Liver (tissue), 3 donors: ENCODE measurements around the gene CES2.
A peak's percentile ranks its signal among the peaks of the same experiment; 100 is the strongest.

Experiments
- GABPA ChIP-seq, 2 donors: IDR thresholded peaks in 1 of 2; conservative IDR thresholded peaks in 1 of 2; 2 replicates each; pipeline ENCODE4 v1.6.1; 2016; ENCODE audit warnings: antibody characterized with exemption in 2 of 2, mild to moderate bottlenecking in 1 of 2, moderate library complexity in 1 of 2
- JUND ChIP-seq, 2 donors: IDR thresholded peaks; 2 replicates each; pipeline ENCODE4 v1.6.1; 2016; ENCODE audit warnings: antibody characterized with exemption in 2 of 2
- RAD21 ChIP-seq, 2 donors: IDR thresholded peaks; 2 replicates each; pipeline ENCODE4 v1.6.1; 2016; ENCODE audit warnings: antibody characterized with exemption in 2 of 2, mild to moderate bottlenecking in 2 of 2
- RXRA ChIP-seq, 2 donors: IDR thresholded peaks; 2 replicates each; pipeline ENCODE4 v1.6.1; 2017 to 2018; ENCODE audit warnings: antibody characterized with exemption in 2 of 2, mild to moderate bottlenecking in 1 of 2
- TAF1 ChIP-seq: conservative IDR thresholded peaks from 2 replicates; pipeline ENCODE4 v1.6.1; 2016; ENCODE audit warnings: antibody characterized with exemption, mild to moderate bottlenecking
- TF ChIP-seq, protein P1 (sequence below): fragments of 150-350 bp; IDR thresholded peaks from 2 replicates; pipeline ENCODE4 v1.5.1; 2017; ENCODE audit warnings: improper control_type of control experiment, low read depth, low read length; ENCODE audit not compliant: missing input control
- TF ChIP-seq, protein P2 (sequence below): IDR thresholded peaks from 2 replicates; pipeline ENCODE4 v1.6.1; 2016; ENCODE audit warnings: antibody characterized with exemption
- TF ChIP-seq, protein P3 (sequence below): IDR thresholded peaks from 2 replicates; pipeline ENCODE4 v1.6.1; 2016; ENCODE audit warnings: antibody characterized with exemption
- TF ChIP-seq, protein P4 (sequence below): IDR thresholded peaks from 2 replicates; pipeline ENCODE4 v1.6.1; 2016; ENCODE audit warnings: antibody characterized with exemption, mild to moderate bottlenecking
- donor health status: healthy.
- donor health status: healthy.

DNA sequence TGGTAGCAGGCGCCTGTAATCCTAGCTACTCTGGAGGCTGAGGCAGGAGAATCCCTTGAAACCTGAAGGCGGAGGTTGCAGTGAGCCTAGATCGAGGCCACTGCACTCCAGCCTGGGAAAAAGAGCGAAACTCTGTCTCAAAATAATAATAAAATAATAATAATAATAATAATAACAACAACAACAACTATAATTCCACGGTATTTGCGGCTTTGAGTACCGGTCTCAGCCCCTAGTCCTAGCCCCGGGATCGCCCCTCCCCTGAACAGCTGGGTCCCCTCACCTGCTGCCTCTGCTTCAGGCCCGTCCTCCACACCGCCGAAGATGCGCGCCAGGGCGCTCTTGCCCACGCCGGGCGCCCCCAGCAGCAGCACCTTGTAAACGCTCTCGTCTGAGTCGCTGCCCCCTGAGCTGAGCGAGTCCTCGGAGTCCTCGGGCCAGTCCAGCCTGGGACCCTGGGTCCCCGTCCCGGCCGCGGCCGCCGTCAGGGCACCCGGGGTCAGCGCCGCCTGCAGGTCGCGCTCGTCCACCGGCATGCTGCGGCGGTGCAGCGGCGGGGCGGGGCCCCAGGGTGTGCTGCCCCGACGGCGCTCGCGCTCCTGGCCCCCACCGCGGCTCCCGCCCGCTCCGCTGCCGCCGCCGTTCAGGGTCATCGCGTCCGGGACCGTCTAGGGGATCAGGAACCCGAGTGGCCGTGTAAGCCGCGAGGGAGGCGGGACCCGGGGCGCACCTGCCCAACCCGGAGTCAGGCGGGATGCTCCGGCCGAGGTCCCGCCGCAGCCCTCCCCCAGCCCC lies 10.6 kb upstream of the CES2 start:
- TF ChIP-seq, protein P1, sequence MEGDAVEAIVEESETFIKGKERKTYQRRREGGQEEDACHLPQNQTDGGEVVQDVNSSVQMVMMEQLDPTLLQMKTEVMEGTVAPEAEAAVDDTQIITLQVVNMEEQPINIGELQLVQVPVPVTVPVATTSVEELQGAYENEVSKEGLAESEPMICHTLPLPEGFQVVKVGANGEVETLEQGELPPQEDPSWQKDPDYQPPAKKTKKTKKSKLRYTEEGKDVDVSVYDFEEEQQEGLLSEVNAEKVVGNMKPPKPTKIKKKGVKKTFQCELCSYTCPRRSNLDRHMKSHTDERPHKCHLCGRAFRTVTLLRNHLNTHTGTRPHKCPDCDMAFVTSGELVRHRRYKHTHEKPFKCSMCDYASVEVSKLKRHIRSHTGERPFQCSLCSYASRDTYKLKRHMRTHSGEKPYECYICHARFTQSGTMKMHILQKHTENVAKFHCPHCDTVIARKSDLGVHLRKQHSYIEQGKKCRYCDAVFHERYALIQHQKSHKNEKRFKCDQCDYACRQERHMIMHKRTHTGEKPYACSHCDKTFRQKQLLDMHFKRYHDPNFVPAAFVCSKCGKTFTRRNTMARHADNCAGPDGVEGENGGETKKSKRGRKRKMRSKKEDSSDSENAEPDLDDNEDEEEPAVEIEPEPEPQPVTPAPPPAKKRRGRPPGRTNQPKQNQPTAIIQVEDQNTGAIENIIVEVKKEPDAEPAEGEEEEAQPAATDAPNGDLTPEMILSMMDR, result peak; percentile 12
- TF ChIP-seq, protein P2, sequence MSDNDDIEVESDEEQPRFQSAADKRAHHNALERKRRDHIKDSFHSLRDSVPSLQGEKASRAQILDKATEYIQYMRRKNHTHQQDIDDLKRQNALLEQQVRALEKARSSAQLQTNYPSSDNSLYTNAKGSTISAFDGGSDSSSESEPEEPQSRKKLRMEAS, result no peak
- no peak for TF ChIP-seq TAF1
- TF ChIP-seq, protein P3, sequence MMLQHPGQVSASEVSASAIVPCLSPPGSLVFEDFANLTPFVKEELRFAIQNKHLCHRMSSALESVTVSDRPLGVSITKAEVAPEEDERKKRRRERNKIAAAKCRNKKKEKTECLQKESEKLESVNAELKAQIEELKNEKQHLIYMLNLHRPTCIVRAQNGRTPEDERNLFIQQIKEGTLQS, result no peak
- no peak for TF ChIP-seq RAD21 (IDR thresholded peaks at IDR 0.05)
- no peak for TF ChIP-seq RXRA (IDR thresholded peaks at IDR 0.05)
- no peak for TF ChIP-seq GABPA (IDR thresholded peaks at IDR 0.05 in 1 of 2, conservative IDR thresholded peaks at IDR 0.05 in 1 of 2)
- TF ChIP-seq, protein P4, sequence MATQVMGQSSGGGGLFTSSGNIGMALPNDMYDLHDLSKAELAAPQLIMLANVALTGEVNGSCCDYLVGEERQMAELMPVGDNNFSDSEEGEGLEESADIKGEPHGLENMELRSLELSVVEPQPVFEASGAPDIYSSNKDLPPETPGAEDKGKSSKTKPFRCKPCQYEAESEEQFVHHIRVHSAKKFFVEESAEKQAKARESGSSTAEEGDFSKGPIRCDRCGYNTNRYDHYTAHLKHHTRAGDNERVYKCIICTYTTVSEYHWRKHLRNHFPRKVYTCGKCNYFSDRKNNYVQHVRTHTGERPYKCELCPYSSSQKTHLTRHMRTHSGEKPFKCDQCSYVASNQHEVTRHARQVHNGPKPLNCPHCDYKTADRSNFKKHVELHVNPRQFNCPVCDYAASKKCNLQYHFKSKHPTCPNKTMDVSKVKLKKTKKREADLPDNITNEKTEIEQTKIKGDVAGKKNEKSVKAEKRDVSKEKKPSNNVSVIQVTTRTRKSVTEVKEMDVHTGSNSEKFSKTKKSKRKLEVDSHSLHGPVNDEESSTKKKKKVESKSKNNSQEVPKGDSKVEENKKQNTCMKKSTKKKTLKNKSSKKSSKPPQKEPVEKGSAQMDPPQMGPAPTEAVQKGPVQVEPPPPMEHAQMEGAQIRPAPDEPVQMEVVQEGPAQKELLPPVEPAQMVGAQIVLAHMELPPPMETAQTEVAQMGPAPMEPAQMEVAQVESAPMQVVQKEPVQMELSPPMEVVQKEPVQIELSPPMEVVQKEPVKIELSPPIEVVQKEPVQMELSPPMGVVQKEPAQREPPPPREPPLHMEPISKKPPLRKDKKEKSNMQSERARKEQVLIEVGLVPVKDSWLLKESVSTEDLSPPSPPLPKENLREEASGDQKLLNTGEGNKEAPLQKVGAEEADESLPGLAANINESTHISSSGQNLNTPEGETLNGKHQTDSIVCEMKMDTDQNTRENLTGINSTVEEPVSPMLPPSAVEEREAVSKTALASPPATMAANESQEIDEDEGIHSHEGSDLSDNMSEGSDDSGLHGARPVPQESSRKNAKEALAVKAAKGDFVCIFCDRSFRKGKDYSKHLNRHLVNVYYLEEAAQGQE, result no peak
- TF ChIP-seq JUND (IDR thresholded peaks at IDR 0.05), result no peak
